Esophagus muscularis mucosa (tissue), 4 donors: ENCODE data around the gene FNIP1. TPM values are rescaled to one million over a fixed set of nuclear protein-coding genes. Genes with fewer than 3 reads are reported as not detected.

Experiments
- DNase-seq: peaks from one replicate; pipeline ENCODE4 v3.0.0-alpha.2; 2017; ENCODE audit errors: extremely low spot score
- H3K27ac ChIP-seq, 4 donors: fragments of 200-600 bp; sonication (generic); replicated peaks in 1 of 4; 1 replicate in 3 of 4; 2 replicates in 1 of 4; pipeline ENCODE4 v1.5.1; 2016 to 2019; ENCODE audit warnings: mild to moderate bottlenecking in 1 of 4
- H3K27me3 ChIP-seq, 4 donors: fragments of 200-600 bp; sonication (generic); one replicate each; pipeline versions ENCODE4 v1.5.1 to v1.6.0; 2016 to 2019
- H3K36me3 ChIP-seq, 4 donors: fragments of 200-600 bp; sonication (generic); one replicate each; pipeline ENCODE4 v1.5.1; 2016 to 2019
- H3K4me1 ChIP-seq, 4 donors: fragments of 200-600 bp; sonication (generic); one replicate each; pipeline ENCODE4 v1.5.1; 2016 to 2019
- H3K4me3 ChIP-seq, 4 donors: fragments of 200-600 bp; sonication (generic); 1 replicate in 2 of 4; 2 replicates in 2 of 4; pipeline ENCODE4 v1.5.1; 2016 to 2019; ENCODE audit warnings: mild to moderate bottlenecking in 4 of 4, moderate library complexity in 1 of 4
- H3K9me3 ChIP-seq, 4 donors: fragments of 200-600 bp; sonication (generic); 1 replicate in 3 of 4; 2 replicates in 1 of 4; pipeline ENCODE4 v1.5.1; 2016 to 2019
- EP300 ChIP-seq: sonication (generic); formaldehyde crosslinking; IDR thresholded peaks from one replicate; pipeline ENCODE4 v1.6.1; 2017; ENCODE audit warnings: antibody characterized with exemption
- POLR2A ChIP-seq: fragments of 450-650 bp; IDR thresholded peaks from one replicate; pipeline ENCODE4 v1.6.1; 2017; ENCODE audit warnings: antibody characterized with exemption, moderate library complexity, mild to moderate bottlenecking, low read depth
- POLR2AphosphoS5 ChIP-seq, 2 donors: sonication (generic); formaldehyde crosslinking; IDR thresholded peaks; one replicate each; pipeline ENCODE4 v1.6.1; 2017; ENCODE audit warnings: antibody characterized with exemption in 2 of 2
- whole genome bisulfite sequencing: methylation state at CpG from one replicate; pipeline ENCODE4 v1.1.5; 2018; 5-methylcytosine and 5-hydroxymethylcytosine counted together
- intact Hi-C: fragments of 100-400 bp; cut with DNase I; formaldehyde crosslinking; loops from one replicate; pipeline ENCODE4 v1.15.1; 2023
- total RNA-seq, 4 donors: library from RNA; depleted of rRNA; stranded (reverse); fragments of >200 nt; gene quantifications; one replicate each; pipeline versions ENCODE4 v1.1.0 to v1.2.1, GENCODE V29; 2016
- TF ChIP-seq, protein P1 (sequence below), 3 experiments: fragments of 200-600 bp in 2 of 3; fragments of 450-650 bp in 1 of 3; sonication (generic) in 2 of 3; IDR thresholded peaks; one replicate each; pipeline ENCODE4 v1.5.1; 2017 to 2019; ENCODE audit warnings: antibody characterized with exemption in 3 of 3, mild to moderate bottlenecking in 2 of 3, moderate library complexity in 1 of 3

The FNIP1 gene
- total RNA-seq, 4 donors from 2014 or later = 36.6 to 52.7 (median 50.1) TPM

DNA sequence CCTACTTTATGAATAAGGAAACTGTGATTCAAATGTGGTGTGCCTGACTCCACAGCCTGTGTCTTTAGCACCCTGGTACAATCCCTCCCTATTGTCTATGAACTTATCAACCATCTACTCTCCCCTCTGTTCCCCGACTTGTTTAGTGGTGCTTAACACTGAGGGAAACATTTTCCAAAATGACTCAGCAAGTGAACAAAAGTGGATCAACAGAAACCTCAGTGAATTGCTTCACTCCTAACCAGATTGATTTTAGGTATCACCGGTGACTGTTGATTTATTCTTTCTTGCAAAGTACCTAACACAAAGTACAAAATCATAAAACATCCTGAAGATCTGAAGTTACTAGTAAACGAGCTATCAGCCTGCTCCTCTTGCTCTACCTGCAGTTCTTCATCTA is 119.7 kb downstream of the FNIP1 start:
- H3K4me1 ChIP-seq = peaks cover 26 to 47% (median 44%) of the 10 kb centered on the region in 4 donors
- TF ChIP-seq POLR2AphosphoS5 (IDR thresholded peaks at IDR 0.05) (no peak), POLR2A (no peak), EP300 (no peak)
- TF ChIP-seq, protein P1, sequence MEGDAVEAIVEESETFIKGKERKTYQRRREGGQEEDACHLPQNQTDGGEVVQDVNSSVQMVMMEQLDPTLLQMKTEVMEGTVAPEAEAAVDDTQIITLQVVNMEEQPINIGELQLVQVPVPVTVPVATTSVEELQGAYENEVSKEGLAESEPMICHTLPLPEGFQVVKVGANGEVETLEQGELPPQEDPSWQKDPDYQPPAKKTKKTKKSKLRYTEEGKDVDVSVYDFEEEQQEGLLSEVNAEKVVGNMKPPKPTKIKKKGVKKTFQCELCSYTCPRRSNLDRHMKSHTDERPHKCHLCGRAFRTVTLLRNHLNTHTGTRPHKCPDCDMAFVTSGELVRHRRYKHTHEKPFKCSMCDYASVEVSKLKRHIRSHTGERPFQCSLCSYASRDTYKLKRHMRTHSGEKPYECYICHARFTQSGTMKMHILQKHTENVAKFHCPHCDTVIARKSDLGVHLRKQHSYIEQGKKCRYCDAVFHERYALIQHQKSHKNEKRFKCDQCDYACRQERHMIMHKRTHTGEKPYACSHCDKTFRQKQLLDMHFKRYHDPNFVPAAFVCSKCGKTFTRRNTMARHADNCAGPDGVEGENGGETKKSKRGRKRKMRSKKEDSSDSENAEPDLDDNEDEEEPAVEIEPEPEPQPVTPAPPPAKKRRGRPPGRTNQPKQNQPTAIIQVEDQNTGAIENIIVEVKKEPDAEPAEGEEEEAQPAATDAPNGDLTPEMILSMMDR (IDR thresholded peaks at IDR 0.05) = no peak
- peaks cover 0 to 58% (median 24%) of the 10 kb centered on the region in 4 donors for H3K36me3 ChIP-seq
- H3K9me3 ChIP-seq = no peaks in the 10 kb centered on the region
- peak overlapping the region in 1 of 4 donors; percentile 7 for H3K27ac ChIP-seq
- no peaks in the 10 kb centered on the region for H3K27me3 ChIP-seq
- DNase-seq = no peak
- intact Hi-C loops = no loop called here
- WGBS = 81% methylated on average over 3 of the region's 3 CpGs
- no peak overlapping the region for H3K4me3 ChIP-seq

- Histone ChIP-seq H3K36me3 (peaks cover 0 to 39% (median 21%) of the 10 kb centered on the region in 4 donors), H3K4me3 (peak overlapping the region; percentile 1 to 28 (median 20)), H3K9me3 (no peaks in the 10 kb centered on the region), H3K27ac (peak overlapping the region; percentile 83 to 90 (median 86)), H3K4me1 (peaks cover 47 to 78% (median 72%) of the 10 kb centered on the region in 4 donors), H3K27me3 (no peaks in the 10 kb centered on the region)
- intact Hi-C loops = loop anchor here (5.0 kb wide), 1 partner anchor 35 kb away; the partner anchor contains the start of gene RAPGEF6
- no peak for TF ChIP-seq POLR2AphosphoS5 (IDR thresholded peaks at IDR 0.05)
- no peak for TF ChIP-seq EP300
- TF ChIP-seq POLR2A = no peak
- TF ChIP-seq, protein P1 (IDR thresholded peaks at IDR 0.05) = no peak
- DNase-seq = no peak
- 31% methylated on average over 6 of the region's 6 CpGs for WGBS
Observed at GRCh38 chr5:131672776-131673175, 124.0 kb downstream of the FNIP1 start.

GRCh38 chr5:131671994-131672655 is 124.7 kb downstream of the FNIP1 start:
- Histone ChIP-seq H3K27me3 (no peaks in the 10 kb centered on the region), H3K27ac (peak overlapping the region; percentile 83 to 90 (median 86)), H3K4me1 (peaks cover 47 to 72% (median 68%) of the 10 kb centered on the region in 4 donors), H3K9me3 (no peaks in the 10 kb centered on the region), H3K36me3 (peaks cover 0 to 33% (median 19%) of the 10 kb centered on the region in 4 donors), H3K4me3 (peak overlapping the region; percentile 1 to 28 (median 20))
- 13% methylated on average over 2 of the region's 2 CpGs for WGBS
- intact Hi-C loops = loop anchor here (5.0 kb wide), 1 partner anchor 35 kb away; the partner anchor contains the start of gene RAPGEF6
- DNase-seq = no peak
- TF ChIP-seq EP300 (peak; percentile 26), POLR2AphosphoS5 (IDR thresholded peaks at IDR 0.05) (peak; percentile 81 to 89), POLR2A (no peak)
- TF ChIP-seq, protein P1 (IDR thresholded peaks at IDR 0.05) = no peak

- intact Hi-C loops = loop anchor here (5.0 kb wide), 1 partner anchor 34 kb away; the partner anchor contains the start of gene RAPGEF6
- TF ChIP-seq, protein P1 (IDR thresholded peaks at IDR 0.05) = no peak
- TF ChIP-seq EP300 (no peak), POLR2AphosphoS5 (IDR thresholded peaks at IDR 0.05) (no peak), POLR2A (no peak)
Observed at GRCh38 chr5:131671409-131671808, 125.4 kb downstream of the FNIP1 start.

More at GRCh38 chr5:131671409-131671808, 125.4 kb downstream of the FNIP1 start:
- Histone ChIP-seq H3K27me3 (no peaks in the 10 kb centered on the region), H3K36me3 (peaks cover 0 to 27% (median 14%) of the 10 kb centered on the region in 4 donors), H3K27ac (peak overlapping the region; percentile 83 to 90 (median 86)), H3K9me3 (no peaks in the 10 kb centered on the region), H3K4me1 (peaks cover 49 to 72% (median 68%) of the 10 kb centered on the region in 4 donors), H3K4me3 (no peak overlapping the region)
- DNase-seq = no peak
